Adipose tissue (tissue), 3 donors: ENCODE results near the gene FCGBP. TPM values are rescaled to one million over a fixed set of nuclear protein-coding genes. Genes with fewer than 3 reads are reported as not detected.

ENCODE experiments used
- H3K27ac ChIP-seq: one replicate; pipeline ENCODE4 v1.5.1; 2013; ENCODE audit warnings: low read depth, low read length
- WGBS, 3 donors: extraction: QIAGEN DNeasy Blood & Tissue Kit; methylation state at CpG; one replicate each; pipeline ENCODE4 v1.1.7; 2013; 5-methylcytosine and 5-hydroxymethylcytosine counted together
- polyA plus RNA-seq, 3 donors: library from polyadenylated mRNA; stranded (reverse); fragments of 200-250 nt; gene quantifications; one replicate each; pipeline ENCODE4 v1.2.3, GENCODE V29; 2013
- donor health status: healthy with polysubstance abuse.
- donor health status: Bipolar disorder and iron deficiency.
- donor health status: healthy.

The FCGBP gene
- polyA plus RNA-seq, 3 donors = 2.5 to 16.7 (median 2.9) TPM

DNA sequence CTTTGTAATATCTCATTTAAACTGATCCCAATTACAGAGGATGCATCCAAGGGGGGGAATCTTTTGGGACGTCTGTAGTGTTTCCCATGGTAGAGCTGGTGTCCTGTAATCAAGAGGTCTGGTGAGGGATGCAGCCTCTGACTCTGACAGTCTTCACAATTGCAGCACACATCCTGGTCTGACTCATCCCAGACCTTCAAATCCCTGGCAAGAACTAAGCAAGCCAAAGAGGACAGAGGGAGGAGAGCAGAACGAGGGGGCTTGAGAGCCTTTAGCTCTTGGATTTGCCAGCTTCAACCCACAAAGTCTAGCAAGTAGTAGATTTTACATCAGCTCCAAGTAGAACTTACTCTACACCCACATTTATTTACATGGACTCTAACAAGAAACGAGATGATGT lies 17.3 kb upstream of the FCGBP start:
- no peak overlapping the region for H3K27ac ChIP-seq
- WGBS, 3 donors = 52 to 80% (median 62%) methylated on average over 3 of the region's 3 CpGs

DNA sequence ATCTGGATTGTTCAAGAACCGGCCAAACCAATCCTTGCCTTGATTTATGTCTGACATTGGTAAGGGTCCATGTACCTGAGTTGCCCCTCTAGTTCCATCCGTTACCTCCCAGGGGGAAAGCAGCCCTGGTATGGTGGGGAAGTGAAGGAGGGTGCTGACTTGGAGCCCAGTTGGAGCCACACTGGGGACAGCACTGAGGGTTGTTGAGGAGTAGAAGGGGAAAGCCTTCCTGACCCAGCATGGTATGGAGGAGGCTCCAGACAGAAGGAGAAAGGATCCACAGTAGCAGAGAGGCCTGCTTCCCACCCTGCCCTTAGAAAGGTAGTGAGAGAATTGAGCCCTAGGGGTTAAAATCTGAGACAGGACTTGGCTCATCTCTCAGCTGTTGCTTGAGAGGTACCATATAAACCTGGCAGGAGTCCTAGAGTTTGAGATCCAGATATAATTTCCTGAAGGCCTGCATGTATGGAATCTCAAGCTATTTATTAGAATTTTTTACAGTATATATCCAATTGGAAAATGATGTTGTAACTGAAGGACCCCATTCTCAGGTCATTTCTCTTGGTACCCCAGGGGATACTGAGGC lies 16.7 kb upstream of the FCGBP start:
- WGBS, 3 donors = 89 to 93% (median 90%) methylated on average over 2 of the region's 2 CpGs

DNA sequence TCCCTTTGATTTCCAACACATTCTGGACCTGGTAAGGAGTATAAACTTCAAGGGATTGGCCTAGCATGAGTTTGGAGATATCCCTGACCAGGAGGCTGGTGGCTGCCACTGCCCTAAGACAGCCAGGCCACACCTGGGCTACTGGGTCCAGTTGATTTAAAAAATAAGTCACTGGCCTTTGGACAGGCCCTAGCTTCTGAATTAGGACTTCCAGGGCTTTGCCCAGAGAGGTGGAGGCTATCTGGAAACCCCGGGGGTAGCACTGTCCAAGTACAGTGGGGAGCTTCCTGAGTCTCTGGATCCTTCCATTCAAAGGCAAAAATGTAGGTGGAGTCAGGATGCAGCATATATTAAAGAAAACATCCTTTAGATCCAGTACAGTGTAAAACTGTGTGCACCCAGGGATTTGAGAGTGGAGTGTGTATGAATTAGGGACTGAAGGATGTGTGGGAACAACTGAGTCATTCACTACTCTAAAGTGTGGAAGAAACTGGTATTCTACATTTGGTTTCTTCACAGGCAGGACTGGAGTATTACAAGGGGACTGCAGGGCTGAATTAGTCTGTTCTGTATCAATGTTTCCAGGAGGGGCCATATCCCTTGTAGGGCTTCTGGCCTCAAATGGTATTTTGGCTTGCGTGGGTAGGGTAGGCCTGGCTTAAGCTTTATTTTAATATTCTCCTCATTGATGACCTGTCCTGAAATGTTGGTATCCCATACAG lies 14.8 kb upstream of the FCGBP start:
- WGBS, 3 donors = 77 to 98% (median 88%) methylated on average over 2 of the region's 2 CpGs
- no peak overlapping the region for H3K27ac ChIP-seq

More for the DNA sequence above, 16.7 kb upstream of the FCGBP start:
- H3K27ac ChIP-seq = no peak overlapping the region

DNA sequence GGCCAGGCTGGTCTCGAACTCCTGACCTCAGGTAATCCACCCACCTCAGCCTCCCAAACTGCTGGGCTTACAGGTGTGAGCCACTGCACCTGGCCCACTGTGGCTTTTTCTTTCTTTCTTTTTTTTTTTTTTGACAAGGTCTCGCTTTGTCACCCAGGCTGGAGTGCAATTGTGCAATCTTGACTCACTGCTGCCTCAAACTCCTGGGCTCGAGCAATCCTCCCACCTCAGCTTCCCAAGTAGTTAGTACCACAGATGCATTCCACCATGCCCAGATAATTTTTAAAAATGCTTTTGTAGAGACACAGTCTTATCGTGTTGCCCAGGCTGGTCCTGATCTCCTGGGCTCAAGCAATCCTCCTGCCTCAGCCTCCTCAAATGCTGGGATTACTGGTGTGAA lies 12.1 kb upstream of the FCGBP start:
- WGBS, 3 donors = 68 to 76% (median 75%) methylated on average over 4 of the region's 4 CpGs
- no peak overlapping the region for H3K27ac ChIP-seq

DNA sequence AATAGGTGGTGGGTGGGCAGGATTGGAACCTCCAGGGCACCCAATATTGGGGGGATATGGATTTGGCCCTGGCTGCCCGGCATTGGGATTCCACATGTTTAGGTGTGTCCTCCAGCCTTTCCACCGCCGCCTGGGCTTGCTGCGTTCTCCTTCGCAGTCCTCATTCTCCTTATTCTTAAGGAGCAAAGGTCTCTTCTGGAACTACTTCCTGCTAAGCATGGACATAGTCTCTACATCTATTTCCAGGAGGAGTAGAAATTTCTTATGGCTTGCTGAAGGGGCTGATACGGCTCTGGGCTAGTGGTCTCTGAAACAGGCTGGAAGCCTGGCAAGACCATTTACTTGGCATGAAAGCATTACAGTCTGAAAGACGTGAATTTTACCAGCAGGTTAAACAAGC lies 9.2 kb upstream of the FCGBP start:
- H3K27ac ChIP-seq = no peak overlapping the region
- WGBS, 3 donors = 53 to 86% (median 76%) methylated on average over 7 of the region's 7 CpGs

DNA sequence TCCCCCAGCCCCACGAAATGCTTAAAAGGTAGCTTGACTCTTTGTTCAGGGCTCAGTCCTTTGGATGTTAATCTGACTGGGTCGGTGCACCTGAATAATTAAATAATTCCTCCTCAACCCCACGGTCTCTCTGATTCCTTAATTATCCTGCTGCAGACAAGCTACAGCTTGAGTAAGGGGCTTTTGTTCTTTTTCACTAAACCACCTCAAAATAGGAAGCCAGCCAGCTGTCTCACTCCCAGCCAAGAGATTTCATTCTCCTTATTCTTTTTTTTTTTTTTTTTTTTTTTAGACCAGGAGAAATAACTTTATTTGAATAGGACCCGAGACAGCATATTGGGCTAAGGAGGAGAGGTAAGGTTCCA lies 7.9 kb upstream of the FCGBP start:
- H3K27ac ChIP-seq = no peak overlapping the region

DNA sequence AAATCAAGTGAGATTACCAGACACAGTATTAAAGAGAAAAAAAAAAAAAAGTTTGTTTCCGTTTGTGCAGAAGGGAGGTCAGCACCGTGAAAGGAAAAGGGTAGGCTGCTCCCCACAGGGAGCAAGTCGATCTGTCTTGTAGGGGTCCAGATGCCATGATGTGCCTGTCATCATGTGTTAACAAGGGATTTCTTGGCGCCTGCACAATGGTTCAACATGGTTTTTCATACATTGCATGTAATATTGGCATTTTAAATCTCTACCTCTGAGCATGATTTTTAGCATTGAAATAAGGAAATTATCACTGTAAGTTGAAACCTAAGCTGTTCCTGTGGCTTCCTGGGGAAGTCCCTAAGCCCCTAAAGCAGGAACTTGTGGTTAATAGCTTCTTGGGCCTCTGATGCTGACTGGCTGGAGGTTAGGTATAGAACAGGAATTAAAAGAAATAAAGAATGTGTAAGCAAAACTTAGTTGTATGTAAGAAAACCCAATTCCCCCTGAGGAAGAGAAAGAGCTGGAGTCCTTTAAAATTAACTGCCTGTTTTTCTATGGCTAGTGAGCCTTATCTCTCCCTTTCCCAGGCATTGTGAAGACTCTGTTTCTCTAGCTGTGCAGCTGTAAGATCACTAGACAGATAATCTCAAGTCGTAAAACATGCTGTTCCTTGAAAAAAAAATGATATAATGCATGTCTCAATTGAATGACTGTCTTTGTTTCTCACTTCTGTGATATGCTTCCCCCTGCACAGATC lies 7.4 kb upstream of the FCGBP start:
- 10 to 49% (median 11%) methylated on average over 5 of the region's 5 CpGs for WGBS, 3 donors
- no peak overlapping the region for H3K27ac ChIP-seq

More for the DNA sequence above, 7.9 kb upstream of the FCGBP start:
- 30 to 55% (median 39%) methylated on average over 4 of the region's 4 CpGs for WGBS, 3 donors

DNA sequence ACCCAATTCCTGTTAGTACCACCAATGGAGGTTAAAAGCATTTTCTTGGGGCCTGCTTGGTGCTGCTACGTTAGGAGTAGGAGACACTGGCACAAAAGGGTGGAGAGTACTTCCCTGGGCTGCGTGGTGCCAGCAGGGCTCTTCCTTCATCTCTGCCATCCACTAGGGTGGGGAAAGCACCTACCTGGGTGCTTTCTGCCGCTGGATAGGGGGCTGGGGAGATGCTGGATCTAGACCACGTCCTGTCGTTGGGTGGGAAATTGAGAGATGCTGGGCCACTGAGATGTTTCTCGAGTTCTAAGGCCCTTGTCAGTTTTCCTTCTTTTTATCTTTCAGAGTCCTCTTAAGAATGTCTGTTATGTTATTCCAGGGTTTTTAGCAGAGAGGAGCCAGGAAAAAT lies 6.7 kb upstream of the FCGBP start:
- no peak overlapping the region for H3K27ac ChIP-seq
- 52 to 74% (median 53%) methylated on average over 6 of the region's 6 CpGs for WGBS, 3 donors

DNA sequence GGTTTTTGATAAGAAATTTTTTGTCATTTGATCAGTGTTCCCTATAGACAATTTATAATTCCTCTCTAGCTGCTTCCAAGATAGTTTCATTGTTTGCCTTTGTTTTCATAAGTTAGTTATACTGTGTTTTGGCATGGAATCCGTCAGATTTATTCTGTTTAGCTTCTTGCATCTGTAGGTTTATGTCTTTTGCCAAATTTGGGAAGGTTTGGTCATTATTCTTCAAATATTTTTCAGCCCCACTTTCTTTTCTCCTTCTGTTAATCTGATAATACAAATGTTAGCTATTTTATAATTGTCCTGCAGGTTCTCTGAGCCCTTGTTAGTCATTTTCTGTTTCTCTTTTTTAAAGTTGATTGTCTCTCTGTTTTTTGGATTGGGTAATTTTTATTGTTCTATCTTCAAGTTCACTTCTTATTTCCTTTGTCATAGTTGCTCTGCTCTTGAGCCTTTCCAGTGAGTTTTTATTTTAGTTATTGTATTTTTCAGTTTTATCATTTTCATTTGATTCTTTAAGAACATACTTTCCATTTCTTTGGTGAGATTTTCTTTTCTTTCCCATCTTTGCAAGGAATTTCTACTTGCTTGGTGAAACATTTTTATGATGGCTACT lies 5.9 kb upstream of the FCGBP start:
- no peak overlapping the region for H3K27ac ChIP-seq

DNA sequence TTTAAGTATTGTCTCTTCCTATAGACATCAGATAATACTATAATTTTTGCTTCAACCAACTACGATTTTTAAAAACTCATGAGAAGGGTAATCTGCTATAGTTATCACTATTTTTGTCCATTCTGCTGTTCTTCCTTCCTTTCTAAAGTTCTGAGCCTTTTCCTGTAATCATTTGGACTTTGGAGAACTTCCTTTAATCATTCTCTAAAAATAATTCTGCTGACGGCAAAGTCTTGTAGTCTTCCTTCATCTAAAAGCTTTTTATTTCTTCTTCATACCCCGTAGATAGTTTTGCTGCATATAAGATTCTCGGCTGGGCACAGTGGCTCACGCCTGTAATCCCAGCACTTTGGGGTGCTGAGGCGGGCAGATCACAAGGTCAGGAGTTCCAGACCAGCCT lies 5.1 kb upstream of the FCGBP start:
- WGBS, 3 donors = 61 to 82% (median 68%) methylated on average over 6 of the region's 6 CpGs

More for the DNA sequence above, 5.9 kb upstream of the FCGBP start:
- WGBS, 3 donors = 61 to 84% (median 61%) methylated on average over 1 of the region's 1 CpG

DNA sequence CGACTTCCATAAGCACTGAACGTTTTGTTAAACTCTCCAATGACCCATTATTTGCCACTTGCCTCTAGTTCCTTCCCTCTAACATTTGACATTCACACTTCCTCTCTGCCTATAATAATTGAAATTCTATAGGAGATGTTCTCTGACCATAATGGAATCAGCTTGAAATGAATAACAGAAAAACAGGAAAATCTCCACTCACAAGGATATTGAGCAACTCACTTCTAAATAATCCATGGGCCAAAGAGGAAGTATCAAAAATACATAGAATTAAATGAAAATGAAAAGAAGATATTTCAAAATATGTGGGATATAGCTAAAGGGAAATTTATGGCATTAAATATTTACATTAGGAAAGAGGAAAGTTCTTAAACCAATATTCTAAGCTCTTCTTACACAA lies 3.4 kb upstream of the FCGBP start:
- WGBS, 3 donors = 25 to 51% (median 25%) methylated on average over 2 of the region's 2 CpGs
- H3K27ac ChIP-seq = no peak overlapping the region

More for the DNA sequence above, 5.1 kb upstream of the FCGBP start:
- H3K27ac ChIP-seq = no peak overlapping the region

DNA sequence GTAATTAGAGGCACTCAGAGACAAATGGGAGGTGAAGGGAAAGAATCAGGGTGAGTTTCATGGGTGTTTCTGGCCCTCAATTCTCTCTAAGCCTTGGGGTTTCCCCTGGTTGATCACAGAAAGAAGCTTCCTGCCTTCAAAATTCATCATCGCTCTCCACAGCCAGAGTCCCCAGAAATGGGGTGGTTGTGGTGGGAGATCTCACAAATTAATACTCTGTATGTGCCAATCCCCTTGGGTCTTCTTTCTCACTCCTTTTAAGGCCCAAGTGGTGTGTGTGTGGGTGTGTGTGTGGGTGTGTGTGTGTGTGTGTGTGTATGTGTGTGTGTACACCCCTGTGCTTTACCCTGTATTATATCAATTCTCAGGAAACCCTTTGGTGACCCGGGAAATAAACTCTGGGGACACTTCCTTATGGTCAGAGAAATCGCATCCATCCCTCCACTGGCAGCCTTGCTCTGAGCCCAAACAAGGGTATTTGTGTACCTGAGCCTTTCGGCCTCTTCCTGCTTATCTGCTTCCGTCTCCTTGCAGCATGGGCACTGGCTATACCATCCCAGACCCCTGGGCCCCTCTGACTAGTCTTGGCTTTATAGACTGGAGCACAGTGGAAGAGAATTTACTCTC lies 2.8 kb upstream of the FCGBP start:
- 54 to 71% (median 60%) methylated on average over 5 of the region's 5 CpGs for WGBS, 3 donors
- H3K27ac ChIP-seq = no peak overlapping the region

DNA sequence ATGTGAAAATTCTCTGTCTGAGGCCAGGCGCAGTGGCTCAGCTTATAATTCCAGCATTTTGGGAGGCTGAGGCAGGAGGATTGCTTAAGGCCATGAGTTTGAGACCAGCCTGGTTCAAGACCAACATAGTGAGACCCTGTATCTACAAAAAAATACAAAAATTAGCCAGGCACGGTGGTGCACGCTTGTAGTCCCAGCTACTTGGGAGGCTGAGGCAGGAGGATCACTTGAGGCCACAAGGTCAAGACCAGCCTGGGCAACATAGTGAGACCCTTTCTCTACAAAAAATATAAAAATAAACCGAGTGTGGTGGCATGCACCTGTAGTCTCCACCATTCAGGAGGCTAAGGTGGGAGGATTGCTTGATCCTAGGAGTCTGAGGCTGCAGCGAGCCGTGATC lies 2.2 kb upstream of the FCGBP start:
- 88 to 94% (median 89%) methylated on average over 6 of the region's 6 CpGs for WGBS, 3 donors
- H3K27ac ChIP-seq = no peak overlapping the region

DNA sequence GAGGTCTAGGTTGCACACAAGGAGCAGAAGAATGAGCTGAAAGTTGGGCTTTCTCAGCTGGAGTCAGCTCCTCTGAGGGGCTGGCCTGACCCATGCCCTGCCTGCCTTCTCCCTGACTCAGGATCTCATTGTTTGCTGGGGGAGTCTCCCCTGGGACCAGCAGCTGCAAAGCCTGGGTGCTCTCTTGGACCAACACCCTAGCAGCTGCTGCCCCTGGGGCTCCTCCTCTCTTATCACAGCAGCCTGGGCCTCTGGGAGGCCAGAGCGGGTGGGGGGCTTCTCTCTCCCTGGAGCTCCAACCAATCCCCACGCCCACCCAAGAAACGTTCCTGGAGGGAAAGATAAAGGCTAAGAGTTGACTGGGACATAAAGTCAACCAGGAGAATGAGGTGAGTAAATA lies 1.6 kb upstream of the FCGBP start:
- no peak overlapping the region for H3K27ac ChIP-seq
- WGBS, 3 donors = 31 to 63% (median 62%) methylated on average over 3 of the region's 3 CpGs

DNA sequence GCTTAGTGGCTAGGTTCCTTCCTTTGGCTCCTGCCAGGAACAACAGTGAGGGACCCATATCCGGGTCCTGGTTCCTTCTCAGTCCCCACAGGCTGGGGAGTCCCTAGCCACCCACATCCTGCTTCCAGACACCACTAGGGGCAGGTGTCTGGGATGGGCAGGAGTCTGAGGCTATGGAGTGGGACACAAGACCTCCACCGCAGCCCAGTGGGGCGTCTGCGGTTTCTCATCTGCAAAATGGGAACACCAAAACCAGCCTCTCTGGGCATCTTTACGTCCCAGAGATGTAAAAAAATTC lies 879 bp upstream of the FCGBP start:
- WGBS, 3 donors = 82 to 95% (median 84%) methylated on average over 5 of the region's 5 CpGs
- H3K27ac ChIP-seq = no peak overlapping the region

DNA sequence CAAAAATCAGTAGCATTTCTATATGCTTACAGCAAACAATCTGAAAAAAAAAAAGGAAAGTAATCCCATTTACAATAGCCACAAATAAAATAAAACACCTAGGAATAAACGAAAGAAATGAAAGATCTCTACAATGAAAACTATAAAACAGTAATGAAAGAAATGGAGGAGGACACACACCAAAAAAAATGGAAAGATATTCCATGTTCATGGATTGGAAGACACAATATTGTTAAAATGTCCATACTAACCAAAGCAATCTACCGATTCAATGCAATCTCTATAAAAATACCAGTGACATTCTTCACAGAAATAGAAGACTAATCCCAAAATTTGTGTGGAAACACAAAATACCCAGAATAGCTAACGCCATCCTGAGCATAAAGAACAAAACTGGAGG lies 4.7 kb downstream of the FCGBP start:
- 88 to 92% (median 89%) methylated on average over 3 of the region's 3 CpGs for WGBS, 3 donors
- H3K27ac ChIP-seq = no peak overlapping the region

DNA sequence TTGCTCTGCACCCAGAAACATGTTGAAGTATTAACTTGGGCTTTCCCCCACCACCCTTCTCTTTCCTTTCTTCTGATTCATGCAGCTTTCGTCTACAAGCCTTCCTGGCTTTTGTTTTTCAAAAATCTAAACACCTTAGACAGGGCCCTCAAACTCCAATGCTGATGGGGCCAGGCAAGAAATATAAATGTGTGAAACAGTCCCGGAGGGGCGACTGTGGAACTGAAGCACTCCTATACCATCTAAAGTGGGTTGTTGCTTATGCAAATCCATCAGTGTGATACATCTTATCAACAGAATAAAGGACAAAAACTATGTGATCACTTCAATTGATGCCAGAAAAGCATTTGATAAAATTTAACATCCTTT lies 6.1 kb downstream of the FCGBP start:
- H3K27ac ChIP-seq = no peak overlapping the region
- WGBS, 3 donors = 87 to 94% (median 94%) methylated on average over 3 of the region's 3 CpGs

DNA sequence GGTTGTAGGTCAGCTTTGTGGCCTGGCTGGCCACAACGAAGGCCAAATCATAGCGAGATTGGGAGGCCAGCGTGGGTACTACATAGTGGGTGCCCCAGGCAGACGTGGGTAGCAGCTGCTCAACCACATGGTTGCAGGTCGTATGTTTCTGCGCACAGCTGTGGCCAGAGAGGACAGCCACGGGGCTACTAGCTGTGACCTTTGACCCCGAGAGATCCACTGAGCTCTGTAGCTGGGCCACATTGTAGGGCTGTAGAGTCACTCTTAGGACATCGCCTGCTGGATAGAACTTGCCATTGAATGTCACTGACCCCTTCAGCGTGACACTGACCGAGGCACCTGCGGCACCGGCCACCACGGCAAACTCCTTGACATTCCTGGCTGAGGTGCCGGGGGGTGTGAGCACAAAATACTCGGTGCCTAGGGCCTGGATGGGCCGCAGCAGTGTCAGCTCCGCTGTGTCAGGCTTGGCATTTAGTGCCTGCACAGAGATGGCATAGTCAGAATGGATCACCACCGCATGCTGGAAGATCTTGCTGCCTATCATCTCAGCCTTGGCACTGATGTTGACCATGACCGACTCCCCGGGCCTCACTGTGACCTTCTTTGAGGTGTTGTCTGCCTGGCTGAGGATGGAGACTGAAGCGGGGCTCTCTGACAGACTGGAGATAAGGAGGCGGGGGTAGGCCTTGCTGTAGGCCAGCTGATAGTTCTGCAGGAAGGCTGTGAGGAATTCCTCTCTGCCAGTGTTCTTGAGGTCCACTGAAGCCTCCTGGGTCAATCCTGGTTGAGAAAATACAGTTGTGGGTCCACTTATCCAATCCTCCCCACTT lies 6.7 kb downstream of the FCGBP start:
- 86 to 92% (median 91%) methylated on average over 22 to 23 of the region's 23 CpGs for WGBS, 3 donors
- H3K27ac ChIP-seq = no peak overlapping the region
